Thymus (tissue), 11 donors: ENCODE data around the gene NCEH1. TPM values are rescaled to one million over a fixed set of nuclear protein-coding genes. Genes with fewer than 3 reads are reported as not detected.
A peak's percentile ranks its signal among the peaks of the same experiment; 100 is the strongest.

ENCODE experiments used
- DNase-seq, 9 donors: peaks; one replicate each; pipeline ENCODE4 v3.0.0-alpha.2; 2013; ENCODE audit warnings: low spot score in 9 of 9, low read depth in 6 of 9, missing footprints in 1 of 9
- H3K27ac ChIP-seq, 2 donors: one replicate each; pipeline ENCODE4 v1.5.1; 2013; ENCODE audit warnings: control low read depth in 1 of 2, low read depth in 1 of 2, low read length in 1 of 2, mild to moderate bottlenecking in 1 of 2, moderate library complexity in 1 of 2
- H3K27me3 ChIP-seq, 2 donors: one replicate each; pipeline ENCODE4 v1.5.1; 2013; ENCODE audit warnings: low read length in 1 of 2; ENCODE audit not compliant: control insufficient read depth in 2 of 2, insufficient read depth in 1 of 2
- H3K36me3 ChIP-seq, 2 donors: one replicate each; pipeline ENCODE4 v1.5.1; 2013; ENCODE audit warnings: low read length in 1 of 2, mild to moderate bottlenecking in 1 of 2, moderate library complexity in 1 of 2; ENCODE audit not compliant: control insufficient read depth in 2 of 2, insufficient read depth in 2 of 2
- H3K4me1 ChIP-seq, 2 donors: one replicate each; pipeline ENCODE4 v1.5.1; 2013; ENCODE audit warnings: low read length in 2 of 2; ENCODE audit not compliant: control insufficient read depth in 2 of 2, insufficient read depth in 2 of 2
- H3K4me3 ChIP-seq, 2 donors: one replicate each; pipeline ENCODE4 v1.5.1; 2013; ENCODE audit warnings: low read length in 2 of 2, control low read depth in 1 of 2, mild to moderate bottlenecking in 1 of 2
- H3K9me3 ChIP-seq, 2 donors: one replicate each; pipeline ENCODE4 v1.5.1; 2013; ENCODE audit warnings: low read length in 1 of 2, mild to moderate bottlenecking in 1 of 2; ENCODE audit not compliant: control insufficient read depth in 2 of 2, insufficient read depth in 1 of 2
- WGBS: extraction: QIAGEN DNeasy Blood & Tissue Kit; methylation state at CpG from one replicate; pipeline ENCODE4 v1.1.7; 2013; 5-methylcytosine and 5-hydroxymethylcytosine counted together
- polyA plus RNA-seq: library from polyadenylated mRNA; stranded (reverse); fragments of 200-250 nt; gene quantifications from one replicate; pipeline ENCODE4 v1.2.3, GENCODE V29; 2013
- total RNA-seq: library from RNA; stranded (reverse); fragments of 120-200 nt; gene quantifications from one replicate; pipeline ENCODE4 v1.2.4, GENCODE V29; 2013
- donor health status: healthy.

The NCEH1 gene
- total and polyA plus RNA-seq, 2 donors, result 3.0 to 4.4 TPM

DNA sequence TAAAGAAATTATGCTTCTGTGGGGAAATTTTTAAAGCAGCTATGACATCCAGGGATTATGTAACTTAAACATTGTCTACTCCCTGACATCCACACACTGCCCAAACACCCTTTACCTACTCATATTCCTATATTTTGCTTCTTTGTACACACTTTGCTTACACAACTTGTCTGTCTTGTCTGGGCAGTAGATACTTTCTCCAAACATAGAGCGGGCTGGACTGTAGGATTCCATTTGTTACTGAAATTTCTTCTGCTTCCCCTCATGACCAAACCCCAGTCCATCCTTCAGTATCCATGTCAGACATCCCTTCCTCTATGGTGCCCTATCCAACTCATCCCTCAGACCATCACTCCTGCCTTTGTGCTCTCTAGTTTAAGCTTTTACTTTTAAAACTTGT is 19.9 kb downstream of the NCEH1 start:
- DNase-seq, result no peak
- H3K4me3 ChIP-seq, result no peak overlapping the region
- peaks cover 0 to 4% of the 10 kb centered on the region in 2 donors for H3K4me1 ChIP-seq
- no peaks in the 10 kb centered on the region for H3K9me3 ChIP-seq
- no peak overlapping the region for H3K27ac ChIP-seq
- 98% methylated on average over 1 of the region's 1 CpG for WGBS
- H3K27me3 ChIP-seq, result no peaks in the 10 kb centered on the region
- H3K36me3 ChIP-seq, result no peaks in the 10 kb centered on the region

DNA sequence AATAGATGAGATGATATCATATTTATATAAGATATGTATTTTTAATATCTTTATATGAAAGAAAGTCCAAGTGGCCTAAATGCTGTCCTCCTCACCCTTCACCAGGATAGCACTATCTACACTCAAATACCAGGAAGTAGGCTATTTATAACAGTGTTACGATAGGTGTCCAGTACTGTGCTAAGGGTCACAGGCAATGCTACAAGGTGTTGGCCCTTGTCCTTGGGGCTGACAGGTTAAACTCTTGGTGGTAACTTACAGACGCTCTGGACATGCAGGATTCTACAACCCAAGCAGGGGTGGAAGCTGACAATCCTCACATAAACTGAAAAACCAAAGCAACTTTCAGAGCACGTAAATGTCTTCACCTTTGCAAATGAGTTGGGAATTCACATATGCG is 22.3 kb downstream of the NCEH1 start:
- Histone ChIP-seq H3K4me1 (peaks cover 0 to 4% of the 10 kb centered on the region in 2 donors), H3K27ac (no peak overlapping the region), H3K4me3 (no peak overlapping the region), H3K9me3 (no peaks in the 10 kb centered on the region), H3K27me3 (no peaks in the 10 kb centered on the region), H3K36me3 (no peaks in the 10 kb centered on the region)
- WGBS, result 97% methylated on average over 4 of the region's 4 CpGs
- no peak for DNase-seq

DNA sequence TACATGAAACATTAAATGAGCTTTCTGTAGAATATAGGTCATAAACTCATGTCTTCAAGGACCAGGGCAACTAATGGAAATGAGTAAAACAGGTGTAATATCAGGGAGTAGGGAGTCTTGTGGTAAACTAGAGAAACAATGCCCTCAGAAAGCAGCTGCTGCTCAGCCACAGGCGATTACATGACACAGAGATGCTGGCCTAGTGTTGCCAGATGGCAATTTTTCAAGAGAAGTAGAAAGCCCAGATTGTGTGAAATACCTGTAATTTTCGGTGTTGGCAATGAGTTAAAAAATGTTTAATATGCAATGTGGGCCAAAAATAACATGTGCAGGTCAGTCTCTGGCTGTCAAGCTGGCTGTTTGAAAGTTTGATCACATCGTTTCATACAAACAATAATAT is 23.4 kb downstream of the NCEH1 start:
- DNase-seq, result no peak
- Histone ChIP-seq H3K36me3 (no peaks in the 10 kb centered on the region), H3K9me3 (no peaks in the 10 kb centered on the region), H3K4me3 (no peak overlapping the region), H3K27ac (no peak overlapping the region), H3K27me3 (no peaks in the 10 kb centered on the region), H3K4me1 (no peaks in the 10 kb centered on the region)
- WGBS, result 89% methylated on average over 3 of the region's 3 CpGs

DNA sequence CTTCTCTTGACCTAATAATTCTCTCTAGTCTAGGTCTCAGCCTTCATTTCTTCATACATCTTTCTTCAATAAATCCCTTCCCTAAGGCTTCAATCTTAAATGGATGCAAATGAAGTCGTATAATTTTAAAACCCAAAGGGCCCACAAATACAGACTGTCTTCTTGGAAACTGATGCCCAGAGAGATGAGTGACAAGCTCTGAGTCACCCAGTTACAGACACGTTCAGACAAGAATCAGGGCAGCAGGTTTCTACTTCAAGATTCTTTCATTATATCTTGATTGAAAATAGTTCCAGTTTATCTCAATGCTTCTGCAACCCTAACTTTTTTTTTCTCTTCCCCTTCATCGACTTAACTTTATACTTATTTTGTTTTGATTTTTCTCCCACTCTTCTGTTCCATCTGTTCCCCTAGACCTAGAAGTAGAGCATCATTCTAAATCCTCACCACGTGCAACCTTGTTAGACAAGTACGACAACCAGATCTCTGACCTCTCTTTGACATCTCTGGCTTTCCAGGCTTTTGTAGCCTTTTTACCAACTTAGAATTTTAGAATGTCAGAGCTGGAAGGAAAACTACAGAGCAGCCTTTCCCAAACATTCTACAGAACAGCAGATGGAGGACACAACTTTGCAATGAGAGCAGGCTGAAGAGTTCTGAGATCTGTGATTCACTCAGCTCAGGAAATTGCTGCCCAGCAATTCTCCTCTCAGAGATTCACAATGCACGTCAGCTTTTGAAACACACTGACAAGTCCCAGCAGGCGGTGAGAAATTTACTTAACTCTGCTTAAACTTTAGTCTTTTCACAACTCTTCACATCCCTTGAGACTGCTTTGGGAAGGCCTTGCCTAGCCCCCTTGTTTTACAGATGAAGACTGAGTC is 25.3 kb downstream of the NCEH1 start:
- H3K27me3 ChIP-seq, result no peaks in the 10 kb centered on the region
- DNase-seq, result no peak
- no peaks in the 10 kb centered on the region for H3K9me3 ChIP-seq
- H3K4me1 ChIP-seq, result no peaks in the 10 kb centered on the region
- 94% methylated on average over 7 of the region's 7 CpGs for WGBS
- no peak overlapping the region for H3K4me3 ChIP-seq
- H3K27ac ChIP-seq, result peak overlapping the region; percentile 36 to 60
- no peaks in the 10 kb centered on the region for H3K36me3 ChIP-seq

DNA sequence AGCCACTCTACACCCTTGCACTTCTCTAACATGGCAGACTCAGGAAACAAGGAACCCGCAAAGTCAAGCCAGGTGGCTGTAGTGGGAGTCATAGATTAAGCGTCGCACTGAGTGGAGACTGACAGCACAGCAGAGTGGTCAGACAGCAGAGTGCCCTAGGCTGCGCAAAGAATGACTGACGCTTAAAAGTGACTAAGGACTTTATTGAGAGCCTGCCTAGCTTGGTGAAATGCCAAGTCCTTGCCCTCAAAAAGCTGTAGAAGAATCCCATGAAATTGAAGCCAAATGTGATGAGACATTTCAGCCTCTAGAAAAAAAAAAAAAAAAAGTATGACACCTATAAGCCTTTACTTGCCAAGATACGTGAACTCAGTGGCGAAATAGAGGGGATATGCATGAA is 30.2 kb downstream of the NCEH1 start:
- no peaks in the 10 kb centered on the region for H3K36me3 ChIP-seq
- no peaks in the 10 kb centered on the region for H3K27me3 ChIP-seq
- 98% methylated on average over 7 of the region's 7 CpGs for WGBS
- H3K4me1 ChIP-seq, result peaks cover 0 to 3% of the 10 kb centered on the region in 2 donors
- H3K4me3 ChIP-seq, result no peak overlapping the region
- no peaks in the 10 kb centered on the region for H3K9me3 ChIP-seq
- DNase-seq, result no peak
- no peak overlapping the region for H3K27ac ChIP-seq

DNA sequence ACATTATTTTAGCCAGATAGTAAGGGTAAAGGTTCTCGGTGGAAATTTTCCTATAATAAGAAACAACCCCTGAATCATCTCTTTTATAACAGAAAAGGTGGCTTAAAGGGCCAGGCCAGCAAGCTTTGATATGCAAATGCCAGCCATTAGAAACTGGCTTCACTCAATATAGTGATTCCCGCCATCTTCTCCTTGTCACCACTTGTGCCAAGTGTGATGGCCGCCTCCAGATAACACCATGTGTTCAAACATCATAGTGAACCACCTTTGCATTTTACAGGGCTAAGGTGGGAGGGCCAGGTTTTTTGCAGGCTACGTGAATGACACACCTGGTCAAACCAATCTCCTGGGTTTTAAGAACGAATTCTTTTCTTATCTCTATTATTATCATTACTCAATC is 31.3 kb downstream of the NCEH1 start:
- no peaks in the 10 kb centered on the region for H3K36me3 ChIP-seq
- H3K27me3 ChIP-seq, result no peaks in the 10 kb centered on the region
- WGBS, result 98% methylated on average over 5 of the region's 5 CpGs
- no peaks in the 10 kb centered on the region for H3K9me3 ChIP-seq
- no peak overlapping the region for H3K27ac ChIP-seq
- peaks cover 0 to 3% of the 10 kb centered on the region in 2 donors for H3K4me1 ChIP-seq
- H3K4me3 ChIP-seq, result no peak overlapping the region
- DNase-seq, result no peak

DNA sequence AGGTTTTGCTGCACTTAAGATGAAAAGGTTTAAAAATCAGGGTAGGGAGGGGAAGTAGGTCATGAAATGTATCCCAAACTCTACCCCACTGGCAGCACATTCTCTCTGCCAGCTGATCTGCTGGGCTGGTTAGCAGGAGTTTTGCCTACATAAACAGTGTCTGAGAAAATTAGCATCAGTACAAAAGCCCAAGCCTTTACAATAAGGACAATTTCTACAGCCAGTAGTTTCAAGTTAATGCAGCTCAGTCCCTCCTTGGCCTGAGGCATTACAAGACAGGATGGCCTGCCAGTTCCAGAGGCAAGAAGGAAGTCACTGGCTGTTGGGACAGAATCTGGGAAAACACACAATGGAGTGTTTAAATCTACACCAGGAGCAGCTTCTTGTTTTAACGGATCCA is 32.8 kb downstream of the NCEH1 start:
- Histone ChIP-seq H3K9me3 (no peaks in the 10 kb centered on the region), H3K4me1 (peaks cover 0 to 3% of the 10 kb centered on the region in 2 donors), H3K27ac (no peak overlapping the region), H3K4me3 (no peak overlapping the region), H3K36me3 (no peaks in the 10 kb centered on the region), H3K27me3 (no peaks in the 10 kb centered on the region)
- 96% methylated on average over 1 of the region's 1 CpG for WGBS
- no peak for DNase-seq

DNA sequence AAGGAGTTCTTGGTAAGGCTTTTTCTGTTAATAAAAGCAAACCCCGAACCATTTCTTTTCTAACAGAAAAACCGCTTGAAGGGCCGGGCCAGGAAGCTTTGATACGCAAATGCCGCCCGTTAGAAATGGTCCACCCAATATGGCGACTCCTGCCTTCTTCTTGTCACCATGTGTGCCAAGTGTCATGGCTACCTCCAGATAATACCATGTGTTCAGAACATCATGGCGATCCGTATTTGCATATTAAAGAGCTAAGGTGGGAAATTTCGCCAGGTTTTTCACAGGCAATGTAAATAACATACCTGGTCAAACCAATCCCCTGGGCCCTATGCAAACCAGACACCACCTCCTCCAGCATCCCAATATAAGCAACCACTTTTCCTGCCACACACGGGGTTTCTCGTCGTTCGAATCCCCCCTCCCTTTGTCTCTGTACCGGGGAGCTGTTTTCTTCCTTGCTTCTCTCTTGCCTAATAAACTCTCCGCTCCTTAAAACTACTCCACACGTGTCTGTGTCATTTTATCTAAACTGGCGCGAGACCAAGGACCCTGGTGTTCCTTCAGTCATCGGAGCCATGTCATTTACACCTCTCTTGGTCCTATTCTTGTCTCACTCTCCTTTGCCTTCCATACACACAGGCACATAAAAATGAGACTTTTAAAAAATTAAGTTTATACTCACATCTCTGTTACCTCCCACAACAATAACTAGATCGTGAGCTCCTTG is 34.5 kb downstream of the NCEH1 start:
- Histone ChIP-seq H3K4me1 (peaks cover 0 to 3% of the 10 kb centered on the region in 2 donors), H3K4me3 (no peak overlapping the region), H3K27ac (peak overlapping the region; percentile 8 to 28), H3K27me3 (no peaks in the 10 kb centered on the region), H3K9me3 (no peaks in the 10 kb centered on the region), H3K36me3 (no peaks in the 10 kb centered on the region)
- WGBS, result 96% methylated on average over 21 of the region's 21 CpGs
- DNase-seq, result no peak

DNA sequence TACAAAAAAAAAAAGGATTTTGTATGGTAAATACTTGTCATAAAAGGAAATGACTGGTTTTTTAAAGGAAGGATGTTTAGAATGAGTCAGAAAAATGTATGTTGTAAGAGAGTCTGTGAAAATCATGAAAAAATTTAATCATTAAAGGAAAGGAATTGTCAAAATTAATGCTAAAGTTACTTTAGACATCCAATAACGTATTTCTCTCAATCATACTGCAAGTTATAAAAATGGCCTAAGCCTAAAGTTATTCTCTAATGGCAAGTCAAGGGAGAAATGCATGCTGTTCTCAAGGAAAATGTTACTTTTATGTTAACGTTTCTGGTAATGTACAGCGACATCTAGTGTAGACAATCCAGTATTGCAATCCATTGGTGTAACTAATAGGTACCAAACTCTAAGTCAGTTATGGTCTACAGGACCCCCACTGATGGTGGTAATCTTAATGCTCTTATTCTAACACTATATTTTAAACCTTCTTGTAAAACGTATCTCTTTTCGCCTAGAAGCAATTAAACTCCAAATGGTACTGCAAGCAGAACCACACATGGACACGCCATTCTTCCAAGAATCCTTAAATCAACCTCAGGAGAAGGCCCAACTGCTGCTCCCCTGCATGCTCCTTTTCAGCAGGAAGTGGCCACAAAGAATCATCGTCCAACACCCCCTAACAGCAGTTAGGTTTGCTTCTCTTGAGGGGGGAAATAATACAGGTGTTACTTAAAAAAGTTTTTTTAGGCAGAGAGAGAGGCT is 35.2 kb downstream of the NCEH1 start:
- H3K27ac ChIP-seq, result no peak overlapping the region
- H3K36me3 ChIP-seq, result no peaks in the 10 kb centered on the region
- H3K4me1 ChIP-seq, result peaks cover 0 to 3% of the 10 kb centered on the region in 2 donors
- peak in 7 of 9 donors; percentile 13 to 68 (median 47) for DNase-seq
- no peak overlapping the region for H3K4me3 ChIP-seq
- no peaks in the 10 kb centered on the region for H3K27me3 ChIP-seq
- 53% methylated on average over 7 of the region's 7 CpGs for WGBS
- H3K9me3 ChIP-seq, result no peaks in the 10 kb centered on the region
